Measurements from ENCODE around the gene RTN4R.

RTN4R gene

GRCh38 chr22:20216863-20217499, 51.1 kb downstream of the RTN4R start:
- in situ Hi-C loops (cut with HindIII; ENCODE audit: low sequenced_read_pairs) = no loop called here
- no peak for DNase-seq (ENCODE audit: low read depth, low spot score)
- no peak for TF ChIP-seq CTCF (IDR thresholded peaks at IDR 0.05; ENCODE audit: low read depth, low read length)
- no peak overlapping the region for H3K4me3 ChIP-seq (ENCODE audit: low read depth, low read length)

- DNase-seq (ENCODE audit: low read depth, low spot score) = no peak
- no peak for TF ChIP-seq CTCF (IDR thresholded peaks at IDR 0.05; ENCODE audit: low read depth, low read length)
- in situ Hi-C loops (cut with HindIII; ENCODE audit: low sequenced_read_pairs) = no loop called here
- no peak overlapping the region for H3K4me3 ChIP-seq (ENCODE audit: low read depth, low read length)
Measured at GRCh38 chr22:20215742-20216141, 52.4 kb downstream of the RTN4R start.

- no peak overlapping the region for H3K4me3 ChIP-seq (ENCODE audit: low read depth, low read length)
- DNase-seq (ENCODE audit: low read depth, low spot score) = no peak
Measured at GRCh38 chr22:20214853-20215252, 53.3 kb downstream of the RTN4R start.

GRCh38 chr22:20213833-20214708, 54.0 kb downstream of the RTN4R start:
- DNase-seq (ENCODE audit: low read depth, low spot score) = no peak
- no peak for TF ChIP-seq CTCF (IDR thresholded peaks at IDR 0.05; ENCODE audit: low read depth, low read length)
- in situ Hi-C loops (cut with HindIII; ENCODE audit: low sequenced_read_pairs) = no loop called here
- no peak overlapping the region for H3K4me3 ChIP-seq (ENCODE audit: low read depth, low read length)

More at GRCh38 chr22:20214853-20215252, 53.3 kb downstream of the RTN4R start:
- in situ Hi-C loops (cut with HindIII; ENCODE audit: low sequenced_read_pairs) = no loop called here
- TF ChIP-seq CTCF (IDR thresholded peaks at IDR 0.05; ENCODE audit: low read depth, low read length) = no peak

DNA sequence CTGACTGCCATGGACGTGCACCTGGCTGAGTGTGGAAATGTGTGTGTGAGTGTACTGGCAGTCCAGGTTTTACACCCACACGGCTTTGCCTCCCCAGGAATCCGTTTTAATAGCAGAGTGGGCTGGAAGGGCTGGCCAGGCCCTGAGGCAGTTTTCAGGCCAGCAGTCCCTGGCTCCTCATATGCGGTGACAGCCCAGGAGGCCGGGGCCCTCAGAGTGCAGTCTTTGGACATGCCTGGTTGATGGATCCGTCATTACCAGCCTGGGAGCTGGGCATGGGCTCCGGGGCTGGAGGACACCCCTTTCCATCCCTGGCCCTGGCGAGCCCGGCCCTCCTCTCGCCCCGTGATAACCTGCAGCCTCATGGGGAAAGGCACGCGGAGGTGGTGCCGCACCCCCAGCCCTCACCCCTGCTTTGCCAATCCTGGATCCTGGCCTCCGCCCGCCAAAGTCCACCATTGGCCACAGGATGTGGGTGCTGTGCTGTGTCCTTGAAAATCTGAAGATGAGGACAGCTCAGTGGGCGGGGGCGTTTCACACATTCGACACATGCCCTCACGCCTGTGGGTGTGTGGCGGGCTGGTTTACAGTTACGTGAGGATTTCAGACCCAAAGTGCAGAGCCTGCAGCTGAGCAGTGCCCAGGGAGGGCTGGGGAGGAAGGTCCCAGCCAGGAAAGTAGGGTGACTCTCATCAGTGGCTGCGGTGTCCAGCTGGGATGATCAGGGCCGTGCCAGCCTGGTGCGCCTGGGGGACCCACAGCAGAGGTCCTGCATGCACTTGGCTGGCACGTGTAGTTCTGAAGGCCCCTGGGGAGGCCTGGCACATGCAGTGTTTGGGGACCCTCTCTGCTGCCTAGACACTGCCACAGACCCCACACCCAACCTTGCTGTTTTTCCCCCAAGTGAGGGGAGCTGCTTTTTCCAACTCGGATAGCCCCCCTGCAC, 55.1 kb downstream of the RTN4R start:
- TF ChIP-seq CTCF (IDR thresholded peaks at IDR 0.05; ENCODE audit: low read depth, low read length) = no peak
- no peak for DNase-seq (ENCODE audit: low read depth, low spot score)
- in situ Hi-C loops (cut with HindIII; ENCODE audit: low sequenced_read_pairs) = no loop called here
- no peak overlapping the region for H3K4me3 ChIP-seq (ENCODE audit: low read depth, low read length)
